Suppressor macrophage treated with lipopolysaccharide for 4 hours (primary cell): Measurements from ENCODE around the gene LPP.

Experiments used
- DNase-seq: peaks from one replicate; pipeline ENCODE4 v3.0.0-alpha.2; 2020

LPP gene

DNA sequence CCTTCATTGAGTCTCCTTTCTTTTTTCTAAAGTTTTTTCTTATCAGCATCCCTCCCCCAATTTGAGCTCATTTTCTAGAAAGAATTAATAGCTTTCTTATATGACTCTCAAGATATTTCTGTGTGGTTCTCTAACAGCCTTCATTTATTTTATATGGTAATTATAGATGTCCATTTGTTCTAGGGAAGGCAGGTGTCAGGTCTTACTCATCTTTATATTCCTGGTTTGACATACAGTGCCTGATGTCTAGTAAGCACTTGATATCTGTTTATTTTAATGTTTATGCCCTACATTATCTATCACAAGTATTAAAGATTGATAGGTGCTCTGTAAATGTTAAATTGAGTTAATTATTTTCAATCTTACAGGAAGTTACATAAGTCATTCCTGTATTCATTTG, 591.1 kb downstream of the LPP start:
- DNase-seq: no peak

DNA sequence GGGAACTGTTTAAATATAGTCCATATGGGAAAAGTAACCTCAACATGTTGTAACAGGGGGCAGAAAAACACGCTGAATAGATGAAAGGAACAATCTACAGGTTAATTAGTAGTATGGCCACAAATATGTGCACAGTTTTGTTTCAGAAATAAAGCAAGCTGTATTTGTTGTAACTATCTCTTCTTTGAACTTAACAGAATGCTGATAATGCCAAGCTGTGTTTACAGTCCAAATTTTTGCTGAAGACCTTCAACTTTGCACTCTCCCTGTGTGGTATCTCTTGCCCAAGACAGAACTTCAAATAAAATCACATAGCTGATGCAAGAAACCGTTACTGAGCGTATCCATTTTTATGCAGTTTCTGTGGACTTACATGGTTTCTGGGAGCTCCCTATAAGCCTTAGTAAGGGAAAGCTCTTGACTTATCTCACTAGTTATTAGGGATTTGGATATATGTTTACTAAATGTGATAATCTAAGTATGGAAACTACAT, 592.4 kb downstream of the LPP start:
- no peak for DNase-seq

GRCh38 chr3:188747489-188747888, 593.5 kb downstream of the LPP start:
- no peak for DNase-seq

- DNase-seq: peak; percentile 16
Measured at GRCh38 chr3:188749010-188749617, 595.2 kb downstream of the LPP start.

DNA sequence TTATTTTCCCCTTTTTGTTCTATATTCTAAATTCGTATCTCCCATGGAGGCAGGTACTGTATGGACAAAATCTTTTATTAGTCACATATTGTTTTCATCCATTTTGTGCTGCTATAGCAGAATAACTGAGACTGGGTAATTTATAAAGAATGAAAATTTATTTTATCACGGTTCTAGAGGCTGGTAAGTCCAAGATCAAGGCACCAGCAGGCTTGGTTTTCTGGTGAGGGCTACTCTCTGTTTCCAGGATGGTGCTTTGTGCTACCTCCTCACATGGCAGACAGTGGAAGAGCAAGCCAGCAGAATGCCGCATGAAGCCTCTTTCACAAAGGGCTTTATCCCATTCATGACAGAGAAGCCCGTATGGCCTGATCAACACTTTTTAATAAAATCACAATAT, 595.9 kb downstream of the LPP start:
- no peak for DNase-seq

GRCh38 chr3:188750617-188751016, 596.7 kb downstream of the LPP start:
- DNase-seq: no peak

DNA sequence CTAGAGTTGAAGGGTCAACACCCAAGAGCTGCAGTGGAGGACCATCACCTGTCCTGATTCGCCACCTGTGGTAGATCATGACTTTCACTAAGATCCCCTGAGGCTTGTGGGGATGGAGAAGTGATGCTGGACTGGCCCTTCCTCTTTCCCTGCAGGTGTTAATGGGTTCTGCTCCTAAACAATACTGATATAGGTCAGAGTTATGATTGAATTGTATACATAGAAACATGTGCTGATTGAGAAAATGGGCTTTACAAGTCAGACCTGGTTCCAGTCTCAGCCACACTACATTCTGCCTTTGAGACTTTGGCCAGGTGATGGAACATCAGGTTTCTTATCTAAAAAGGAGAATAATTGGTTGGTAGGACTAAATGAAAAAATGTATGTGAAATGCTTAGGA, 598.9 kb downstream of the LPP start:
- DNase-seq: no peak

- no peak for DNase-seq
Measured at GRCh38 chr3:188754267-188754666, 600.3 kb downstream of the LPP start.

- DNase-seq: no peak
Measured at GRCh38 chr3:188756241-188756640, 602.3 kb downstream of the LPP start.

DNA sequence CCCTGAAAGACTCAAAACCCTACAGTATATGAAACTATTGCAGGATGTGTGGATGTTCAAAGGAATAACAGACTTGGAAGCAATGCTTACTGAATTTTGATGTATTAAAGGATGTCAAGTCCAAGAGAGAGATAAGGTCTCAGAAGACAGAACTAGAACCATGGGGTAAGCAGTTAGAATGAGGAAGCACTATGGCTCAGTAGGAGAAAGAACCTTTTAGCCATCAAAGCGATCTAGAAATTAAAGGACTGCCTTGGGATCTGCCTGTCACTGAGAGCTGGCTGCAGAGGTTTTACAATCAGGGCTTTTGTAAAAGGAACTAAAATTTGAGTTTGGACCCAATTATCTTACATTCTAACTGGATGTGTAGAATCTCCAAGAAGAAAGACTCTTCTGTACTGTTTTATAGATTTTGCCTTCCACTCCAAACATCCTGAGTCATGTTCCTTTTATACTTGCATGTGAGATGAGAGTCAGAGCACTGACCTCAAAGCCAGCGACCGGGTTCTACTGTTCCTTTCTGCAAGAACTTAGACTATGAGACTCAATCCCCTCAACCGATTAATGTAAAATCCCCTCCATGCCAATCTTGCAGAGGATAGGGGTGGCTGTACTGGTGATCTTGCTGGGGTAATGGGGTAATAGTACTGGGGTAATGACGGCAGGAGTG, 605.5 kb downstream of the LPP start:
- peak; percentile 15 for DNase-seq

DNA sequence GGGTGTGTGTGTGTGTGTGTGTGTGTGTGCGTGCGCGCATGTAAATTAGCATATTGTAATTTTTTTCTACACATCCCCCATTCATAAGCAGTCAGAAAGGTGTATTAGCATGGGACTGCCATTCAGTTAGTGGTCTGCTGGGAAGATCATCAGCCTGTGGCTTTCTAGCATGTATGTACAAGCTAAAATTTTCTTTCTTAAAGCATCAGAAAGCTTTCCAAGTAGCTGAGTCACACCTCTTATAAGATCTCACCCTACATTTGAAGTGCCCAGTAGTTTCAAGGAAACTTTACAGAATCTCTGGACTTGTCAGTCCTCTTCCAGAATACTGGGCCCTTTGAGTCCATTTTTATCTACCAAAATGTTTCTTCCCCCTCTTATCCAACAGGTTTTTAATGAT, 606.5 kb downstream of the LPP start:
- DNase-seq: no peak

GRCh38 chr3:188761439-188761838, 607.5 kb downstream of the LPP start:
- no peak for DNase-seq

DNA sequence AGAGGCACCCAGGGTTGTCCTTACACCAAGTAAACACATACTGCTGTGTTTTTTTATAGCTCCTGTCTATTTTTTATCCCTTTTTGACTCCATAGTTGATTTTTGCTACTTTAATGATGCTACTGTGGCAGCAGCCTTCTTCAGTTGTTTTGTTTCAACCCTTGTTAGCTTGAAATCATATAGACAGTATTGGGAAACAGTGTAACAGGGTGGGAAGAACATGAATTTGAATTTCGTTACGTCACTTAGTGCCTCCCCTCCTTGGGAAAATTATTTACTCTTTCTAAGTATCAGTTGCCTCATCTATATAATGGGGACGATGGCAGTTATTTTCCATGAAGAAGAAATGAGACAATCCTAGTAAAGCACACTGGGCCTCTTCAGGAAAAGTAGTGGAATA, 608.0 kb downstream of the LPP start:
- DNase-seq: no peak

GRCh38 chr3:188764609-188765008, 610.7 kb downstream of the LPP start:
- no peak for DNase-seq

GRCh38 chr3:188769831-188770230, 615.9 kb downstream of the LPP start:
- DNase-seq: no peak

GRCh38 chr3:188772886-188773285, 618.9 kb downstream of the LPP start:
- DNase-seq: no peak

- no peak for DNase-seq
Measured at GRCh38 chr3:188775412-188775811, 621.5 kb downstream of the LPP start.

DNA sequence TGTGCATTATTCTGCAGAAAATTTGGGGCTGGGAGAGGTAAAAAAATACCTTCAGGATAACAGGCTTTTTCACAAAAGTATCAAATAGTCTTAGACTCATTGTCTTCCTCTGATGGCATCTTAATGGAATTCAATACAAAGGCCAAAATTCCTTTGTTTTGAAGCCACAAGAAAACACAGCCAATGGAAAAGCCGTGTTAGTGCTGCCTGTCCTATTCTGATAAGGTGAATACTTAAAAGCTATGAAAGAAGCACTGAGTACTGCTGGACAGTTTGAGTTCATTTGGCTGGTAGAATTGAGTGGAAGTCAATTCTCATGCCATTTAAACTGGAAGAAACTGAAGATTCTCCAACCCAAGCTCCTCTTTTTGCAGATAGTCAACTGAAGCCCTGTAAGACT, 622.5 kb downstream of the LPP start:
- DNase-seq: no peak

DNA sequence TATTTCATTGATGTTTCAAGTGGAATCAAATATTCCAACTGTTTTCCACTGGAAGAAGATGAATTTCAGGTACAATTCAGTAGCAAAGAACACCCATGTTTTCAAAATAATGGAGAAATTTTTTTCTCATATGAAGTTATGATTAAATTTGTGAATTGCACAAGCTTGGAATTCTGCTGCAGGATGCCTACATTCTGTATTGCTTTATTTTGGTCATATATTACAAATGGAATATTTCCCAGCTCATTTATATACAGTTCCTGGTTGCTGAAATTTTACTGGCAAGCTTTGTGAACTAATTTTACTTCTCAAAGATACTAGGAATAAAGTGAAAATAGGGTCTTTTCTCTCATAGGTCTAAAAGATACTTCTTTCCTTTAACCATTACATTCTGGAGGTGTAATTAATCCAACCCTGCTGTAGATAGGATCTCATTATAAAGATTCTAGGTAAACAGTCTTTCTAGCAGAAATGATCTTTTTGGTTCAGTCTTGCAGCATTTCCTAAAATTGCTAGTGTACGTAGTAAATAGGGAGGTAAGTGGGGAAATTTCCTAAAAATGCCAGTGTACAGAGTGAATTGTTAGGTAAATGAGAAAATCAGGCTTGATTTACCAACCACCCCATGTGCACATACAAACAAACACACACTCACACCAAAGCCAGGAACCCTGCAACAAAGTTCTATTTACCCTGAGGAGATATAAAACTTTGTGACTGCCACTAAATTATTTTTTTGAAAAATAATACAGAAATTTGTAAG, 624.3 kb downstream of the LPP start:
- peak; percentile 74 for DNase-seq

DNA sequence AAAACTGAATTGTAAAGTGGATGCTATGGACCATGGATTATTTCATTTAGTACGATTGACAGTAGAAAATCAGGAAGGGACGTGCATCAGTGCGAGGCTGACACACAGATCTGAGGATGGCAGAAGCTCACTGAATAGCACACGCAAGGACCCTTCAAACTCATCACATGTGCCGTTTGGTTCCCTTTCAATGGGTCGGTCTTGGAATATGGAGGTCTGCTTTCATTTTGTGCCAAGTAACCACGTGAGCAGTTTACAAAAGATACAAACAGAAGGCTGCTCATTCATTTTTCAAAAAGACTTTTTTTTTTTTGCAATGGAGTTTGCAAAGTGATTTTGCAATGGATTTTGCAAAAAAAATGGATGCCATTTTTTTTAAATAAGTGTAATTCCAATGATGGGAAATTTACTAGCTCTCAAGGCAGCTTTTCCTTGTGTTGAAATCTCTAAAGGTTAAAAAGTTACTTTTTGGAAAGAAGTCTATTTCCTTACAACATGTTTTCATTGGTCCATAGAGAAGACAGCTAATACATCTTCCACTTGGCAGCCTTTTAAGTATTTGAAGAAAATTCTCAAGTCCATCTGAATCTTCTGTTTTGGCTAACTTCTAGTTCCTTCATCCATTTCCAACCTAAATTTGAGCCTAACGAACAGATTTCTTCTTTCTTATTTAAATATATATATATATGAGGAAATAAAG, 625.5 kb downstream of the LPP start:
- no peak for DNase-seq

GRCh38 chr3:188780193-188781147, 626.5 kb downstream of the LPP start:
- peak; percentile 97 for DNase-seq

DNA sequence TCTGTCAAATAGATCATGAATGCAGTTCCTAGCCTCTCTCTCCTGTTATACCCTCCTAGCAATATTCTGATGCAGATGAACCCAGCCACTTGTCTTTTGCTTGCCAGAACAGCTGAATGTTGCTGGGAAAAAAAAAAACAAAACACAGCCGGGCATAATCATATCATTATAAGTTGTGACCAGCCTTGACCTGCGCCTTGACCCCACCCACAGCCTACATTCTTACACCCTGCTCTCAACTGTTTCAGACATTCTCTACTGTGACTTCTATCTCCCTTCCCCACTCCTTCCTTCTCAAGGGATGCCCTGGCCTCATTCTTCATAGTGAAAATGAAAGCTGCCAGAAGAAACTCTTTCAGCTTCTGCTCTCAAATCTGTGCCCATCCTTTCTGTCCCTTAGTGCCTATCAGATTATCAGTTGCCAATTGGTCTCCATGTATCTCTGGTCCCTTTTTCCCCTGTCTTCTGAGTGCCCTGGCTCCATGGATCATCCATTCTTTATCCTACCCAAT, 628.7 kb downstream of the LPP start:
- DNase-seq: peak; percentile 63
